Activated B cell treated with CpG ODN at 0.5 μM for 24 hours (primary cell): ENCODE results near the gene MILR1. TPM values are rescaled to one million over a fixed set of nuclear protein-coding genes. Genes with fewer than 3 reads are reported as not detected.
"Not testable (repeated sequence)": the region's sequence is repeated elsewhere in the genome, so short reads cannot be mapped to it uniquely, and the experiment has no call there.

Experiments used
- ATAC-seq: fragments of 200-7000 bp; cut with Tn5 transposase; one replicate; pipeline ENCODE4 v1.10.0; 2021; ENCODE audit warnings: low read depth, mild to moderate bottlenecking, moderate library complexity
- CTCF ChIA-PET: fragments of 350-600 bp; sonication (Branson Sonifier 250); formaldehyde crosslinking; loops from one replicate; lab custom pipeline; 2021; ENCODE audit warnings: antibody characterized with exemption; lab: Charles Lee
- POLR2A ChIA-PET: fragments of 350-600 bp; sonication (Branson Sonifier 250); formaldehyde crosslinking; loops from one replicate; lab custom pipeline; 2021; ENCODE audit warnings: antibody characterized with exemption; lab: Charles Lee
- DNase-seq: peaks from one replicate; pipeline ENCODE4 v3.0.0; 2022
- H3K27ac Mint-ChIP-seq: one replicate; pipeline ENCODE4 v1.8.0; 2020; ENCODE audit warnings: mixed read lengths
- H3K27me3 Mint-ChIP-seq: one replicate; pipeline ENCODE4 v1.8.0; 2021; ENCODE audit warnings: mixed read lengths
- H3K36me3 Mint-ChIP-seq: one replicate; pipeline ENCODE4 v1.8.0; 2021; ENCODE audit warnings: low read depth, mixed read lengths
- H3K4me1 Mint-ChIP-seq: one replicate; pipeline ENCODE4 v1.8.0; 2021; ENCODE audit warnings: mixed read lengths
- H3K4me3 Mint-ChIP-seq: one replicate; pipeline ENCODE4 v1.8.0; 2020; ENCODE audit warnings: mild to moderate bottlenecking, mixed read lengths
- H3K9me3 Mint-ChIP-seq: one replicate; pipeline ENCODE4 v1.8.0; 2020; ENCODE audit warnings: mixed read lengths
- CTCF ChIP-seq: fragments of 200-600 bp; IDR thresholded peaks from one replicate; pipeline ENCODE4 v1.8.0; 2022; ENCODE audit warnings: antibody characterized with exemption, mild to moderate bottlenecking
- intact Hi-C: fragments of 100-400 bp; cut with micrococcal nuclease; formaldehyde crosslinking; loops from one replicate; pipeline ENCODE4 v1.15.1; 2024
- total RNA-seq: library from RNA; stranded (reverse); gene quantifications from 2 replicates; pipeline ENCODE4 v1.2.3, GENCODE V29; 2022

Gene MILR1
- total RNA-seq, 1 donor from 2014 or later = 13.9 TPM

GRCh38 chr17:64425191-64425590 lies 23.7 kb upstream of the MILR1 start:
- ChIA-PET POLR2A (no interaction called here), CTCF (no interaction called here)
- Mint-ChIP-seq H3K36me3 (no peaks in the 10 kb centered on the region), H3K4me3 (no peak overlapping the region), H3K9me3 (no peaks in the 10 kb centered on the region), H3K27ac (no peak overlapping the region), H3K4me1 (no peaks in the 10 kb centered on the region), H3K27me3 (no peaks in the 10 kb centered on the region)
- DNase-seq (no peak), ATAC-seq (no peak)
- intact Hi-C loops = no loop called here
- no peak for TF ChIP-seq CTCF

- POLR2A ChIA-PET = no interaction called here
- H3K4me3 Mint-ChIP-seq = no peak overlapping the region
- intact Hi-C loops = no loop called here
- TF ChIP-seq CTCF = no peak
- no peaks in the 10 kb centered on the region for H3K4me1 Mint-ChIP-seq
- ATAC-seq (no peak), DNase-seq (no peak)
- CTCF ChIA-PET = no interaction called here
- no peaks in the 10 kb centered on the region for H3K36me3 Mint-ChIP-seq
- no peak overlapping the region for H3K27ac Mint-ChIP-seq
- H3K27me3 Mint-ChIP-seq = no peaks in the 10 kb centered on the region
- no peaks in the 10 kb centered on the region for H3K9me3 Mint-ChIP-seq
Measured at GRCh38 chr17:64426596-64426995, 22.3 kb upstream of the MILR1 start.

GRCh38 chr17:64428406-64428805 lies 20.5 kb upstream of the MILR1 start:
- H3K36me3 Mint-ChIP-seq = no peaks in the 10 kb centered on the region
- no peak for TF ChIP-seq CTCF
- no peaks in the 10 kb centered on the region for H3K4me1 Mint-ChIP-seq
- ChIA-PET CTCF (interaction anchor here (0.9 to 1.5 kb wide), 2 partner anchors 9 to 63 kb away, joined by 4 to 9 read pairs; no protein-coding TSS in a partner anchor), POLR2A (no interaction called here)
- DNase-seq (no peak), ATAC-seq (no peak)
- no peaks in the 10 kb centered on the region for H3K27me3 Mint-ChIP-seq
- intact Hi-C loops = no loop called here
- H3K9me3 Mint-ChIP-seq = no peaks in the 10 kb centered on the region
- H3K4me3 Mint-ChIP-seq = no peak overlapping the region
- no peak overlapping the region for H3K27ac Mint-ChIP-seq

- H3K27ac Mint-ChIP-seq, H3K27me3 Mint-ChIP-seq, intact Hi-C loops, H3K9me3 Mint-ChIP-seq, H3K36me3 Mint-ChIP-seq, POLR2A ChIA-PET, H3K4me1 Mint-ChIP-seq, DNase-seq, H3K4me3 Mint-ChIP-seq, ATAC-seq: not testable (repeated sequence)
- CTCF ChIA-PET = interaction anchor here (1.2 kb wide), 1 partner anchor 11 kb away, joined by 3 read pairs; no protein-coding TSS in a partner anchor
Measured at GRCh38 chr17:64430036-64430435, 18.9 kb upstream of the MILR1 start.

- CTCF ChIA-PET = no interaction called here
- DNase-seq = no peak
- Mint-ChIP-seq H3K36me3 (peaks cover 1% of the 10 kb centered on the region), H3K4me1 (no peaks in the 10 kb centered on the region), H3K9me3 (peaks cover 2% of the 10 kb centered on the region), H3K4me3 (no peak overlapping the region), H3K27ac (no peak overlapping the region), H3K27me3 (no peaks in the 10 kb centered on the region)
- POLR2A ChIA-PET = no interaction called here
- intact Hi-C loops = no loop called here
- ATAC-seq = no peak
- no peak for TF ChIP-seq CTCF
Measured at GRCh38 chr17:64431534-64431933, 17.4 kb upstream of the MILR1 start.

GRCh38 chr17:64437944-64438525 lies 10.9 kb upstream of the MILR1 start:
- peaks cover 12% of the 10 kb centered on the region for H3K4me1 Mint-ChIP-seq
- H3K9me3 Mint-ChIP-seq = peaks cover 17% of the 10 kb centered on the region
- POLR2A ChIA-PET = interaction anchor here (0.7 kb wide), 1 partner anchor 14 kb away, joined by 3 read pairs; no protein-coding TSS in a partner anchor
- no peak overlapping the region for H3K4me3 Mint-ChIP-seq
- no peaks in the 10 kb centered on the region for H3K27me3 Mint-ChIP-seq
- TF ChIP-seq CTCF = no peak
- H3K36me3 Mint-ChIP-seq = peaks cover 7% of the 10 kb centered on the region
- intact Hi-C loops = no loop called here
- no peak for DNase-seq
- ATAC-seq = no peak
- CTCF ChIA-PET = no interaction called here
- H3K27ac Mint-ChIP-seq = no peak overlapping the region

GRCh38 chr17:64439521-64439920 lies 9.4 kb upstream of the MILR1 start:
- H3K4me3 Mint-ChIP-seq, POLR2A ChIA-PET, H3K27me3 Mint-ChIP-seq, DNase-seq, CTCF ChIA-PET, H3K27ac Mint-ChIP-seq, H3K36me3 Mint-ChIP-seq, intact Hi-C loops, ATAC-seq: not testable (repeated sequence)
- Mint-ChIP-seq H3K4me1 (peaks cover 20% of the 10 kb centered on the region), H3K9me3 (peaks cover 15% of the 10 kb centered on the region)
